Measurements from ENCODE around the gene AKAP10. TPM values are rescaled to one million over a fixed set of nuclear protein-coding genes. Genes with fewer than 3 reads are reported as not detected.
"Not testable (repeated sequence)": the region's sequence is repeated elsewhere in the genome, so short reads cannot be mapped to it uniquely, and the experiment has no call there.

Gene AKAP10
- total RNA-seq, 2 experiments from 2014 or later: 40.8 to 40.9 TPM

GRCh38 chr17:19876529-19877161 lies 101.0 kb downstream of the AKAP10 start:
- peak; percentile 79 for DNase-seq
- H3K4me3 Mint-ChIP-seq: peak overlapping the region; percentile 59
- H3K9me3 Mint-ChIP-seq (ENCODE audit: insufficient read depth): no peaks in the 10 kb centered on the region
- ChIA-PET CTCF (interaction anchor here (1.3 kb wide), 1 partner anchor 9 kb away, joined by 7 read pairs; the partner anchor contains the start of gene ULK2), POLR2A (interaction anchor here (0.8 kb wide), 1 partner anchor 9 kb away, joined by 3 read pairs; the partner anchor contains the start of gene ULK2)
- no peaks in the 10 kb centered on the region for H3K27me3 Mint-ChIP-seq (ENCODE audit: low read depth)
- H3K36me3 Mint-ChIP-seq (ENCODE audit: low read depth): no peaks in the 10 kb centered on the region
- peaks cover 37% of the 10 kb centered on the region for H3K4me1 Mint-ChIP-seq (ENCODE audit: low read depth)
- peak; percentile 88 for ATAC-seq
- H3K27ac Mint-ChIP-seq: peak overlapping the region; percentile 87

GRCh38 chr17:19874256-19874655 lies 103.4 kb downstream of the AKAP10 start:
- ChIA-PET POLR2A (no interaction called here), CTCF (no interaction called here)
- DNase-seq: no peak
- no peaks in the 10 kb centered on the region for H3K9me3 Mint-ChIP-seq (ENCODE audit: insufficient read depth)
- peaks cover 37% of the 10 kb centered on the region for H3K4me1 Mint-ChIP-seq (ENCODE audit: low read depth)
- no peaks in the 10 kb centered on the region for H3K36me3 Mint-ChIP-seq (ENCODE audit: low read depth)
- no peak for ATAC-seq
- no peak overlapping the region for H3K4me3 Mint-ChIP-seq
- no peak overlapping the region for H3K27ac Mint-ChIP-seq
- H3K27me3 Mint-ChIP-seq (ENCODE audit: low read depth): no peaks in the 10 kb centered on the region

- no peaks in the 10 kb centered on the region for H3K9me3 Mint-ChIP-seq (ENCODE audit: insufficient read depth)
- ATAC-seq: no peak
- CTCF ChIA-PET: no interaction called here
- DNase-seq: no peak
- POLR2A ChIA-PET: no interaction called here
- no peak overlapping the region for H3K27ac Mint-ChIP-seq
- H3K27me3 Mint-ChIP-seq (ENCODE audit: low read depth): no peaks in the 10 kb centered on the region
- H3K36me3 Mint-ChIP-seq (ENCODE audit: low read depth): no peaks in the 10 kb centered on the region
- H3K4me1 Mint-ChIP-seq (ENCODE audit: low read depth): peaks cover 33% of the 10 kb centered on the region
- no peak overlapping the region for H3K4me3 Mint-ChIP-seq
These were observed 104.3 kb downstream of the AKAP10 start for GRCh38 chr17:19873346-19873745.

GRCh38 chr17:19868079-19868395 lies 109.6 kb downstream of the AKAP10 start:
- no peak for ATAC-seq
- ChIA-PET CTCF (interaction anchor here (1.3 to 1.8 kb wide), 2 partner anchors 8 to 19 kb away, joined by 3 to 7 read pairs; no protein-coding TSS in a partner anchor), POLR2A (interaction anchor here (0.8 to 2.6 kb wide), 3 partner anchors 9 to 110 kb away, joined by 3 to 9 read pairs (median 5); partner anchors contain the start of gene AKAP10)
- Mint-ChIP-seq H3K4me3 (peak overlapping the region; percentile 38), H3K9me3 (ENCODE audit: insufficient read depth) (no peaks in the 10 kb centered on the region), H3K4me1 (ENCODE audit: low read depth) (peaks cover 16% of the 10 kb centered on the region), H3K27me3 (ENCODE audit: low read depth) (no peaks in the 10 kb centered on the region), H3K27ac (no peak overlapping the region), H3K36me3 (ENCODE audit: low read depth) (peaks cover 1% of the 10 kb centered on the region)
- no peak for DNase-seq

GRCh38 chr17:19867329-19868078 lies 110.1 kb downstream of the AKAP10 start, which contains the start of gene ULK2:
TSS of gene ULK2 (minus strand) at chr17:19867936. CDS start at chr17:19867417, 519 bp downstream.
- no peaks in the 10 kb centered on the region for H3K27me3 Mint-ChIP-seq (ENCODE audit: low read depth)
- peaks cover 1% of the 10 kb centered on the region for H3K36me3 Mint-ChIP-seq (ENCODE audit: low read depth)
- H3K27ac Mint-ChIP-seq: peak within 1 kb of the TSS; percentile 74
- POLR2A ChIA-PET: interaction anchor here (0.6 to 2.6 kb wide), 4 partner anchors 9 to 413 kb away, joined by 3 to 9 read pairs (median 4); partner anchors contain the start of gene AKAP10
- ATAC-seq: peak; percentile 83
- DNase-seq: peak; percentile 58
- no peaks in the 10 kb centered on the region for H3K9me3 Mint-ChIP-seq (ENCODE audit: insufficient read depth)
- peaks cover 16% of the 10 kb centered on the region for H3K4me1 Mint-ChIP-seq (ENCODE audit: low read depth)
- peak within 1 kb of the TSS; percentile 83 for H3K4me3 Mint-ChIP-seq
- CTCF ChIA-PET: interaction anchor here (0.6 to 1.8 kb wide), 5 partner anchors 8 to 1185 kb away, joined by 3 to 7 read pairs (median 3); no protein-coding TSS in a partner anchor

- H3K27ac Mint-ChIP-seq: peak overlapping the region; percentile 74
- H3K27me3 Mint-ChIP-seq (ENCODE audit: low read depth): no peaks in the 10 kb centered on the region
- peaks cover 16% of the 10 kb centered on the region for H3K4me1 Mint-ChIP-seq (ENCODE audit: low read depth)
- H3K4me3 Mint-ChIP-seq: peak overlapping the region; percentile 83
- no peaks in the 10 kb centered on the region for H3K9me3 Mint-ChIP-seq (ENCODE audit: insufficient read depth)
- DNase-seq (peak; percentile 66), ATAC-seq (peak; percentile 73)
- CTCF ChIA-PET: interaction anchor here (0.6 to 1.8 kb wide), 4 partner anchors 8 to 1186 kb away, joined by 3 to 7 read pairs (median 4); no protein-coding TSS in a partner anchor
- POLR2A ChIA-PET: interaction anchor here (0.6 to 2.6 kb wide), 3 partner anchors 57 to 413 kb away, joined by 3 to 9 read pairs (median 5); partner anchors contain the start of gene AKAP10
- H3K36me3 Mint-ChIP-seq (ENCODE audit: low read depth): peaks cover 1% of the 10 kb centered on the region
These were observed 110.6 kb downstream of the AKAP10 start for GRCh38 chr17:19867079-19867328.

- ATAC-seq (no peak), DNase-seq (no peak)
- Mint-ChIP-seq H3K36me3 (ENCODE audit: low read depth) (peaks cover 1% of the 10 kb centered on the region), H3K9me3 (ENCODE audit: insufficient read depth) (no peaks in the 10 kb centered on the region), H3K27me3 (ENCODE audit: low read depth) (no peaks in the 10 kb centered on the region), H3K27ac (no peak overlapping the region), H3K4me3 (no peak overlapping the region), H3K4me1 (ENCODE audit: low read depth) (peaks cover 16% of the 10 kb centered on the region)
- POLR2A ChIA-PET: no interaction called here
- CTCF ChIA-PET: interaction anchor here (1.2 kb wide), 1 partner anchor 9 kb away, joined by 3 read pairs; no protein-coding TSS in a partner anchor
These were observed 112.6 kb downstream of the AKAP10 start for GRCh38 chr17:19865021-19865420.

- DNase-seq; H3K27me3 Mint-ChIP-seq (ENCODE audit: low read depth); H3K36me3 Mint-ChIP-seq (ENCODE audit: low read depth); ATAC-seq; H3K27ac Mint-ChIP-seq; CTCF ChIA-PET; H3K4me3 Mint-ChIP-seq; H3K9me3 Mint-ChIP-seq (ENCODE audit: insufficient read depth); POLR2A ChIA-PET; H3K4me1 Mint-ChIP-seq (ENCODE audit: low read depth): not testable (repeated sequence)
These were observed 116.9 kb downstream of the AKAP10 start for GRCh38 chr17:19860647-19861177.

- Mint-ChIP-seq H3K4me3 (no peak overlapping the region), H3K9me3 (ENCODE audit: insufficient read depth) (no peaks in the 10 kb centered on the region), H3K27me3 (ENCODE audit: low read depth) (no peaks in the 10 kb centered on the region), H3K4me1 (ENCODE audit: low read depth) (no peaks in the 10 kb centered on the region), H3K27ac (no peak overlapping the region), H3K36me3 (ENCODE audit: low read depth) (peaks cover 2% of the 10 kb centered on the region)
- POLR2A ChIA-PET: no interaction called here
- ATAC-seq (no peak), DNase-seq (no peak)
- CTCF ChIA-PET: interaction anchor here (1.3 kb wide), 1 partner anchor 91 kb away, joined by 3 read pairs; no protein-coding TSS in a partner anchor
These were observed 120.0 kb downstream of the AKAP10 start for GRCh38 chr17:19857640-19858039.

Other genes with a start within 250 kb of the AKAP10 start
- not detected for gene ALDH3A1, start 229.5 kb downstream of the AKAP10 start, total RNA-seq
- 1 to 10 TPM; 8.7 to 9.5 TPM for gene ULK2, start 109.9 kb downstream of the AKAP10 start, total RNA-seq
- gene SPECC1, start 31.5 kb upstream of the AKAP10 start, total RNA-seq: 1 to 10 TPM; 4.2 to 5.3 TPM

Data from activated CD8-positive, alpha-beta T cell treated with anti-CD3 and anti-CD28 coated beads, Interleukin-2, amount 10 ng/mL, durations not matched to agents 7 days and 5 days (primary cell).